GOT3 (cell line): ENCODE data around the gene IPO9.

Experiments
- DNase-seq: peaks from one replicate; lab custom pipeline; 2025; ENCODE audit warnings: mixed read lengths; lab: John Stamatoyannopoulos, UW

Gene IPO9

DNA sequence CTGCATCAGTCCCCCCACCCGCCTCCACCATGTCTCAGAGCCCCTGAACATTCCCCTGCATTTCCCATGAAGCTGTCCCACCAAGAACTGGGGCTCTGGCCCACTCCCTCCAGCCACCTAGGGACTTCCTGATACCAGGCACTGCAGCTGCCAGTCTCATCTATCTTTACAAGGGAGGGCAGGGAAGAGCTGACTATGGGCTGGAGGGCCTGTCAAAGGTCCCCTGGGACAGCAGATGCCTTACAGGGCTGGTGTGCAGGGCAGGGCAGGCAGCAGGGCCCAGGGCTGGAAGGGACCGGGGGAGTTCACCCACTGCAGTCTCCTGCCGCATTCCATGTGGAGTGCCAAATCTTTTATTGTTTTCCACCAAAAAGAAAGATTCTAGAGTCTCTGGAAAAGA, 77.4 kb downstream of the IPO9 start:
- DNase-seq = no peak

GRCh38 chr1:201907621-201908020, 78.7 kb downstream of the IPO9 start:
- no peak for DNase-seq

DNA sequence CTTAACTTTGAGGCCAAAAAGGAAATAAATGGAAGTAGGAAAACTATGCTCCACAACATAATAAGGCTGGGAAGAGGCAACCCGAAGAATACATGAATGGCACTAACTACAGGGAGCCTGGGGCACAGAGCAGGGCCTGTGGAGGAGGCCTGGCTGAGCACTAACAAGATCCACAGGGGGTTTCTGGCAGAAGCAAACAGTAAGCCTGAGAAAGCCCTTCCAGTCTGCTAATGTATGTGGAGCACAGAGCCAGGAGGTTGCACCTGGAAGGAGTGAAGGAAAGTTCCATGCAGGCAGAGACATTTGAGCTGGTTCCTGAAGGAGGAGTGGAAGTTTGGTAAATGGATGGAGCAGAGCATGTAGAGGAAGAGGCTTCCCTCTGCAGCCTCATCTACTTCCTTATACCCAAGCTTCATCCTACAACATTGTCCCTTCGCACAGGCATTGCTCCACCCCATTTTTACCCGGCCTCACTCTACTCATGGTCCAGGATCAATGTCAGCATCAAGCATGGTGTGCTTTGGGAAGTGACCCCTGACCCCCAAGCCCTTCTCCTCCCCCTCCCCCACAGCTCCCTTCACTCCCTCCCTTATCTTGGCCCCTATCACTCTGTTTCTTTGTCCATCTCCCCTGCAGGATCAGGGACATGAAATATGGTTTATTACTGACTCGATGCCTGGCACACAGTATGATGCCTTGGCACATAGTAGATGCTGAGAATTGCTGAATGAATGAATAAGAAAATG, 83.0 kb downstream of the IPO9 start:
- DNase-seq = no peak

DNA sequence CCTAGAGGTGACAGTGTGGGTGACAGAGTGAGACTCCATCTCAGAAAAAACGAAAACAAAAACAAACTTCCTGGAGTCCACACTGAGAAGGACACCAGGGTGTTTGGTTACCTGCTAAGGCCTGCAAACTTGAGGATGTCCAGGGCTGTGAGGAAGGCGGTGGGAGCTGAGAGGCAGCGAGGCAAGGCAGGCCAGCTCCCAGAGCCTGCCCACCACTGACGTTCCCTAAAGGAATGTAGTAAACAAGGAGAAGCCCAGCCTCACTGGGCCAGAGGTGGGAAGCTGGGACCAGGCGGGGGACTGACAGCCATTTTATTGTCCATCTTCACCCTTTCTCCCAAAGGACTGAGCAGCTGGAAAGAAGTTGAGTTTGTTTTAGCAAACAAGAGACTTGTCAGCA, 83.9 kb downstream of the IPO9 start:
- no peak for DNase-seq

DNA sequence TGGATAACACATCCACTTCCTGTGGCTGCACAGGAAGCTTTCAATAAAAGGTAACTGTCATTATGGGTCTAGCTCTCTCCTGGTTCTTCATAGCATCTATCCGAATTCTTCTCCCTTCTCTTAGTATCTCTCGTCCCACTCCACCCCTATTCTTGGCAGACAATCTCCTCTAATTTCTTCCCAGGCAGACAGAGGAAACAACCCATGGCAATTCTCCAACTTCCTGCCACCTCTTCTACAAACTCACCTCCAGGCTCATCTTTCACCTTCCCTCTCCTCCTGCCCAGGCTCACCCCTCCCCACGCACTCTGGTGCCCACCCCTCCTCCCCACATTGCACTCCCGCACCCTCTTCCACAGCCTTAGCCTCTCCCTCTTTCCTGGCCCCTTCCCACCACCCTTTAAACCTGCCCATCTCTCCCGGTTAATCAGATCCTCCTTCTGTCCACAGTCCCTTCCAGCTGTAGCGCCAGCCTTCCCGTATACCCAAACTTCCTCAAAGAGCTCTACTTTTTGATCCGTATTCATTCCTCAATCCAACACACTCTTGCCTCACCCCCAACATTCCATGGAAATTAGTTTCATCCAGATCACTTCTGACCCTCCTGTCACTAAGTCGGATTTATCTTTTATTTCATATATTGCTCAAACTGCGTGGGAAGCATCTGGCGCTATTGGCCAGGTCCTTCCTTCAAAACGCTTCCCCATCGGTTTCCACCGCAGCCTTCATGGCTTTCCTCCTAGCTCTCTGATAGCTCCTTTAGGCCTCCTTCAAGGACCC, 85.7 kb downstream of the IPO9 start:
- no peak for DNase-seq

GRCh38 chr1:201916649-201917249, 87.8 kb downstream of the IPO9 start:
- peak; percentile 46 for DNase-seq

DNA sequence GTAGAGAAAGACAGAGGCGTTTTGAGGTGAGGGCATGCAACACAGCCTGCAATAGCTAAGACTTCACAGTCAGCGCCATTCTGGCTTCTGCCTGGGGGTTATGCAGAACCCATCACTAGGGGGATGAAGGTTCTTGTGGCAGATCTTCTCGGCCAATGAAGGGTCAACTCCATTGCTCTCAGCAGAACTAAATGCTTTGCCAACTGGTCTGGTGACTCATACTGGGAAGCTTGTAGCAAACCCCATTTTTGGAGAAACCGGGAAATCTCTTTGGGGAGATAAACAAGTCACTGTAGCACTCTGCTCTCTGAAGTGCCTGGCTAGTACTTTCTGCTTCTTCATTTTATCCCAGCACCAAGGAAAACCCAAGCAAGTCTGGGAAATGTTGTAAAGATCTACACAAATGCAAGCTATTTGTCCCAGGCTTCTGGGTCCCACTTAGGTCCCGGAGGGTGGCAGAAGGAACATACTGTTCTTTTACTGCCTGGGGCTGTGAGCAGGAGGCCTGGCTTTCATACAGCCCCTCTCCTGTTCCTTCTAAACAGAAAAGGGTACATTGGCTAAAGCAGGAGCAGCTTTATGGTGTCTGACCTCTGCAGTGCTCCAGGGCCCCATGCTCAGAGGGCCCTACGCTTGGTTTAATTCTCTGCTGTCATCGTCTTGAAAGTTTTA, 88.5 kb downstream of the IPO9 start:
- no peak for DNase-seq

- DNase-seq = no peak
Observed at GRCh38 chr1:201918343-201918742, 89.4 kb downstream of the IPO9 start.

- DNase-seq = no peak
Observed at GRCh38 chr1:201921952-201922558, 93.1 kb downstream of the IPO9 start.

- no peak for DNase-seq
Observed at GRCh38 chr1:201925301-201925567, 96.3 kb downstream of the IPO9 start.

DNA sequence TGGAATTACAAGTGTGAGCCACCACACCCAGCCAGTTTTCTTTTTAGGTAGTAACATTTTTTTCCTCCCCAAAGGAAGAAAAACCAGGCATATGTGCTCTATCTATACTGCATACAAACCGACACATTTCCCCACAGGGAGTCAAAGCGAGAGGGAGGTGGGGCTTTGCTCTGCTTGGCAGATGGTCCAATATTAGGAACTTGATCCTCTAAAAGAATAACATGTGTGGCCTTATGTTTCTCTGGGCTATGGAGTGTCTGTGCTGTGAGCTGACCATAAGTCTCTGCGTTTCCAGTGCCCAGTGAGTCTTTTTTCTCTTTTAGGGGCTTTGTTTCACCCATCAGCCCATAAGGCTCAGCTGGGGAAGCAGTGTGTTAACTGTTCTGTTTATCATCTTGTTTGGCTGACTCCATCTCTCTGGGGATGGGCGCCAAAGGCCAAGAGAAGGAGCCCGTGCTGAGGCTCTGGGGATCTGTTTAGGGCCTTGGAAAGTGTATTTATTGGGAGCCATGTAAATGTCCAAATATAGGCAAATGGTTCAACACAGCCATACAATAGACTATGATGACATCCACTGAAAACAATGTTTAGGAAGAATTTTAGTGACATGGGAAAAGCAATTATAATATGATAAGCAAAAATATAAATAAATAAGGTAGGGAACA, 97.2 kb downstream of the IPO9 start:
- DNase-seq = no peak

DNA sequence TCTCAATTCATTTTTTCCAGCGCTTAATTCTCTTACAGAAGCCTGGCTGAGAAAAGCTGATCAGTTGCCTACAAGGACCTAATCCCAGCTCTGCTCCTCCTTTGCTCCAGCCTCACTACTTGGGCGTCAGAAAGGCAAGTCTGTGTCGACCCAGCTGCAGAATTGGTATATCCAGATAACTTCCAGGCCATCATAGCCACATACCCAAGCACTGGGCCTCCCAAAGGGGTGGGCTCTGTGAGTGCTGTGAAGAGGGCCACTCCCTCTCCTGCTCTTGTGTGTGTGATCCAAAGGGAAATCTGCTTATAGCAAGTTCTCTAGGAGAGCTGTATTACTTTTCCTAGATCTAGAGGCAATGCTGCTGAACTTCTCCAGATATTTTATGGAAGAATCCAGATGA, 99.3 kb downstream of the IPO9 start:
- no peak for DNase-seq

DNA sequence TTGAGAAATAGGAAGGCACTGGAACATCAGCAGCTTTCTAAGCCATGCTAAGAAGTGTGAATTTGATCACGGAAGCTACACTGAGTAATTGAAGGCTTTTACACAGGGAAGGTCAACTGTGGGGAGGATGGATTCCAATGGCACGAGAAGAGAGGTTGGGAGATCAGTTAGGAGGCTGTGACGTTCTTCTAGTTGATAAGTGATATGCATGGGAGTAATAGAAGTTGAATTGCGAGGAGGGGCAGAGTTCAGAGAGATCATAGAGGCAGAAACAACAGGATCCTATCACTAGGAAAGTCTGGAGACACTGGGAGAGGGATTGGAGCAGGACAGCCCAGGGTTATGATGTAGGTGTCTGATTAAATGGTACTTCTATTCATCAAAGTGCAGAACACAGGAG, 101.2 kb downstream of the IPO9 start:
- no peak for DNase-seq

- DNase-seq = no peak
Observed at GRCh38 chr1:201930803-201931202, 101.8 kb downstream of the IPO9 start.
